Neural cell (in vitro differentiated cells): ENCODE measurements around the gene GLB1L2. TPM values are rescaled to one million over a fixed set of nuclear protein-coding genes. Genes with fewer than 3 reads are reported as not detected.

Experiments
- H2AFZ ChIP-seq: fragments of 200-600, 300-800 bp; sonication (generic), shearing (Covaris generic); 2 replicates; pipeline ENCODE4 v1.6.0; 2014; ENCODE audit warnings: low read depth, mild to moderate bottlenecking, antibody characterized with exemption, low read length, moderate library complexity
- H3F3A ChIP-seq: fragments of 200-600 bp; shearing (Covaris generic); 2 replicates; pipeline ENCODE4 v1.6.1; 2016; ENCODE audit warnings: mild to moderate bottlenecking, moderate library complexity, mixed read lengths, antibody characterized with exemption, low read length; ENCODE audit not compliant: insufficient read depth, poor library complexity, severe bottlenecking
- H3K27ac ChIP-seq: fragments of 200-600, 300-800 bp; sonication (generic), shearing (Covaris generic); 2 replicates; pipeline ENCODE4 v1.5.1; 2014; ENCODE audit warnings: mild to moderate bottlenecking, low read length, moderate library complexity
- H3K27me3 ChIP-seq: fragments of 300-800, 200-600 bp; sonication (generic), shearing (Covaris generic); 2 replicates; pipeline ENCODE4 v1.6.0; 2014; ENCODE audit warnings: mild to moderate bottlenecking, low read depth, low read length, moderate library complexity; ENCODE audit not compliant: insufficient read depth
- H3K36me3 ChIP-seq: fragments of 300-800, 200-600 bp; sonication (generic), shearing (Covaris generic); 2 replicates; pipeline ENCODE4 v1.5.1; 2014; ENCODE audit warnings: mild to moderate bottlenecking, antibody characterized with exemption, low read length, moderate library complexity; ENCODE audit not compliant: insufficient read depth
- H3K4me2 ChIP-seq: fragments of 300-800, 200-600 bp; sonication (generic), shearing (Covaris generic); 2 replicates; pipeline ENCODE4 v1.6.0; 2014; ENCODE audit warnings: mild to moderate bottlenecking, low read length
- H3K4me3 ChIP-seq: fragments of 300-800, 200-600 bp; sonication (generic), shearing (Covaris generic); 2 replicates; pipeline ENCODE4 v1.5.1; 2014; ENCODE audit warnings: mild to moderate bottlenecking, low read length, moderate library complexity
- H3K79me2 ChIP-seq: fragments of 200-600 bp; shearing (Covaris generic); replicated peaks from 2 replicates; pipeline ENCODE4 v1.6.0; 2014; ENCODE audit warnings: mild to moderate bottlenecking, low read length, moderate library complexity; ENCODE audit not compliant: insufficient read depth
- H3K9ac ChIP-seq: fragments of 300-800, 200-600 bp; sonication (generic), shearing (Covaris generic); 2 replicates; pipeline ENCODE4 v1.6.1; 2016; ENCODE audit warnings: mild to moderate bottlenecking, low read length, mixed read lengths
- H3K9me2 ChIP-seq: fragments of 200-600 bp; shearing (Covaris generic); 2 replicates; pipeline ENCODE4 v1.6.1; 2016; ENCODE audit warnings: mild to moderate bottlenecking, low read length, mixed read lengths; ENCODE audit not compliant: insufficient read depth
- H3K9me3 ChIP-seq: fragments of 200-600, 300-800 bp; sonication (generic), shearing (Covaris generic); 2 replicates; pipeline ENCODE4 v1.6.1; 2016; ENCODE audit warnings: mild to moderate bottlenecking, mixed run types, low read length, moderate library complexity, mixed read lengths
- H4K20me1 ChIP-seq: fragments of 200-600 bp; shearing (Covaris generic); 2 replicates; pipeline ENCODE4 v1.6.1; 2016; ENCODE audit warnings: mild to moderate bottlenecking, mixed run types; ENCODE audit not compliant: insufficient read depth
- CTCF ChIP-seq: fragments of 450-650 bp; IDR thresholded peaks from 2 replicates; pipeline ENCODE4 v1.5.1; 2014; ENCODE audit warnings: antibody characterized with exemption, mild to moderate bottlenecking, moderate library complexity; ENCODE audit not compliant: poor library complexity, severe bottlenecking
- EP300 ChIP-seq: fragments of 450-650 bp; conservative IDR thresholded peaks from 2 replicates; pipeline ENCODE4 v1.6.1; 2014; ENCODE audit warnings: antibody characterized with exemption, mild to moderate bottlenecking, moderate library complexity; ENCODE audit not compliant: poor library complexity, severe bottlenecking
- EZH2 ChIP-seq: fragments of 200-600, 300-800 bp; shearing (Covaris generic), sonication (generic); IDR thresholded peaks from 2 replicates; pipeline ENCODE4 v1.6.1; 2014; ENCODE audit warnings: antibody characterized with exemption, low read length, borderline replicate concordance, mild to moderate bottlenecking; ENCODE audit not compliant: insufficient read depth, poor library complexity, severe bottlenecking
- MXI1 ChIP-seq: fragments of 450-650 bp; conservative IDR thresholded peaks from 2 replicates; pipeline ENCODE4 v1.6.1; 2014; ENCODE audit warnings: antibody characterized with exemption, mild to moderate bottlenecking; ENCODE audit not compliant: poor library complexity, severe bottlenecking
- POLR2AphosphoS5 ChIP-seq: IDR thresholded peaks from 2 replicates; pipeline ENCODE4 v1.6.1; 2012
- RAD21 ChIP-seq: fragments of 450-650 bp; conservative IDR thresholded peaks from 2 replicates; pipeline ENCODE4 v1.6.1; 2014; ENCODE audit warnings: antibody characterized with exemption, mild to moderate bottlenecking, moderate library complexity
- REST ChIP-seq: IDR thresholded peaks from 2 replicates; pipeline ENCODE4 v1.6.1; 2012; ENCODE audit warnings: borderline replicate concordance
- SMC3 ChIP-seq: fragments of 450-650 bp; conservative IDR thresholded peaks from 2 replicates; pipeline ENCODE4 v1.6.1; 2014; ENCODE audit warnings: antibody characterized with exemption, mild to moderate bottlenecking, moderate library complexity; ENCODE audit not compliant: poor library complexity
- TAF1 ChIP-seq: IDR thresholded peaks from 2 replicates; pipeline ENCODE4 v1.6.1; 2012; ENCODE audit warnings: low read depth
- polyA plus RNA-seq: library from polyadenylated mRNA; depleted of rRNA; stranded (reverse); fragments of >200 nt; gene quantifications from 2 replicates; pipeline ENCODE4 v1.2.3, GENCODE V29; 2014

Gene GLB1L2
- polyA plus RNA-seq, 1 donor from 2014 or later = 1.6 TPM

- no peak overlapping the region for H3K4me2 ChIP-seq
- H3K27me3 ChIP-seq = no peaks in the 10 kb centered on the region
- no peak overlapping the region for H3K27ac ChIP-seq
- H3K9ac ChIP-seq = no peak overlapping the region
- no peak overlapping the region for H3K4me3 ChIP-seq
- no peaks in the 10 kb centered on the region for H3F3A ChIP-seq
- no peaks in the 10 kb centered on the region for H3K9me2 ChIP-seq
- H3K9me3 ChIP-seq = no peaks in the 10 kb centered on the region
- H3K79me2 ChIP-seq = no peaks in the 10 kb centered on the region
- no peaks in the 10 kb centered on the region for H4K20me1 ChIP-seq
- no peaks in the 10 kb centered on the region for H3K36me3 ChIP-seq
- no peak overlapping the region for H2AFZ ChIP-seq
- TF ChIP-seq REST (no peak), POLR2AphosphoS5 (no peak), SMC3 (no peak), EP300 (no peak), MXI1 (no peak), EZH2 (no peak), CTCF (no peak), TAF1 (no peak), RAD21 (no peak)
These were observed 23.9 kb downstream of the GLB1L2 start for GRCh38 chr11:134355656-134356055.

- H3F3A ChIP-seq = no peaks in the 10 kb centered on the region
- no peak overlapping the region for H3K27ac ChIP-seq
- no peak overlapping the region for H3K4me2 ChIP-seq
- H3K4me3 ChIP-seq = no peak overlapping the region
- H4K20me1 ChIP-seq = no peaks in the 10 kb centered on the region
- H3K9ac ChIP-seq = no peak overlapping the region
- H3K9me2 ChIP-seq = no peaks in the 10 kb centered on the region
- H3K36me3 ChIP-seq = no peaks in the 10 kb centered on the region
- H3K9me3 ChIP-seq = no peaks in the 10 kb centered on the region
- no peak overlapping the region for H2AFZ ChIP-seq
- no peaks in the 10 kb centered on the region for H3K79me2 ChIP-seq
- no peaks in the 10 kb centered on the region for H3K27me3 ChIP-seq
- TF ChIP-seq REST = no peak
- TF ChIP-seq SMC3 = no peak
- no peak for TF ChIP-seq EP300
- no peak for TF ChIP-seq TAF1
- no peak for TF ChIP-seq EZH2
- no peak for TF ChIP-seq POLR2AphosphoS5
- TF ChIP-seq CTCF = no peak
- TF ChIP-seq MXI1 = no peak
- TF ChIP-seq RAD21 = no peak
These were observed 25.1 kb downstream of the GLB1L2 start for GRCh38 chr11:134356656-134357544.
